HG03135 (cell line): ENCODE measurements around the gene RET.

ENCODE experiments used
- ATAC-seq: cut with Tn5 transposase; IDR thresholded peaks from one replicate; pipeline ENCODE4 v1.9.1; 2021; ENCODE audit warnings: mild to moderate bottlenecking, moderate library complexity; ENCODE audit not compliant: unreplicated experiment

Gene RET

DNA sequence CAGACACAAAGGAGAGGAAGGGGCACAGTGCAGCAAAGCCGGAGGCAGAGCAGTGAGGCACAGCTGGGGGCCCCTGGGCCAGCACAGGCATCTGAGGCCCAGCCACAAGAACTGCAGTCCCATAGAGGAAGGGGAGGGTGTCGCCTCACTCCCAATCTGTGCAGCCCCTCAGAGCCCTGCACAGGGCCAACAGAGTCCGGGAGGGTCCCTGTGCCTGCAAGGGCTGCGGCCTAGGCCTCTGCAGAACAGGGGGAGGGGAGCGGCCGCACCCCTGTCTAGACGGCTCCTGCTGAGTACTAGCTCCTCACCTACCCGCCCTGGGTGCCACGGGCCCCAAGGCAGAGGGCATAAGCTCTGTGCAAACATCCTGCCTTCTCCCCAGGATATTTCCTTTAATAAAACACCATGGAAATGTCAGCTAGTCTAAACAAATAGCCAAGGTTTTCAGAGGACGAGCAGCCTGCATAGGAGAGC lies 32.4 kb upstream of the RET start:
- ATAC-seq: no peak

DNA sequence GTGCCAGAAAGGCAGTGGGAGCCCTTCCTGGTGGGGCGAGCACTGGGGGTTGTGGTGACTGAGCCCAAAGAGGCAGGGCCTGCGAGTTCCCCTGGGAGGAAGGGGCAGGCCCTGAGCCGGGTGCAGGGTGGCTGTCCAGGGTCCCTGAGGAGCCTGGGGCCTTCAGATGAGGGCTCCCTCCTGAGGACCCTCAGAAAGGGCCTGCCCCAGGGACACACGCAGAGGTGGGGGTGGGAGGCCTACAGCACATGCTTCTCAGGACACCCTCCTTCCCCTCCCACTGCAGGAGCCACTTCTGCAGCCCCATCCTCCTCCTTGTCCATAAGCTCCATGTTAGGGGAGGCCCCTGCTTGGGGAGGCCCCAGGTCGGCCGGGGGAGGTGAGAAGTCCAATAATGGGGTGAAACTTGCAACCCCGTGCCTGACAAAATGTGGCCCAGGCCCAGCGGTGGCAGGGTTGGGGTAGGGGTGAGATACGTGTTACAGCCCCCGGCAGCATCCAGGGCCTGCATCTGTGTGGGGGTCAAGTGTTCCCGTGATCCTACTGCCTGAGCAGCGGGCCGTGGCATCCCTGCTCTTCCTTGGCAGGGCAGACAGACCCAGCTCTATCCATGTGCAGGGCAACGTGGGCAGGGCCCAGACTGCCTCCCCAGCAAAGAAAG lies 31.8 kb upstream of the RET start:
- ATAC-seq: no peak

DNA sequence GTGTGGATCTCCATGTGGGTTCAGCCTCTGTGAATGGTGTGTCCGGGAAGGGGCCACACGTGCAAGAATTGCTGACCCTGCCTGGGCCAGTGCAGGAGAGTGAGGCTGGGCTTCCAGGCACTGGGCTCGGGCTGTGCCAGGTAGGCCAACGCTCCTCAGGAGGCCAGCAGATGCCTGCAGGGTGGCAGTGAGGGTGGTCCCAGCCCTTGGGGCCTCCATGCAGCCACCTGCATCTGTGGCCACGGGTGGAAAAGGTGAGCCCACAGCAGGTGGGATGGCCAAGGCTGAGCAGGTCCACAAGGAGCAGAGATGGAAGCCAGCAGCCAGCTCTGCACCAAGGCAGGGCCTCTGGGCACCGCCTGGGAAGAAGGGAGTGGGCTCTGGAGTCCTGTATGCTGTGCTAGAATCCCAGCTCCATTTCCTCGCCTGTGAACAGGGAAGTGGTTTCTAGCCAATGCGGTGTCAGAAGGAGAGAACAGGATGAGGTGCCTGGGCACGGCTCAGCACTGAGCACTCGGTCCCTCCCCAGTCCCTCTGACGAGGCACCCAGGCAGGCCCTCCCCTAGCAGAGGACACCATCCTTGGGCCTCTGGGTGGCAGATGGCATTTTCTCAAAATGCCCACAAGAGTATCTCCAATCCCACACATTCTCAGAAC lies 31.1 kb upstream of the RET start:
- no peak for ATAC-seq

DNA sequence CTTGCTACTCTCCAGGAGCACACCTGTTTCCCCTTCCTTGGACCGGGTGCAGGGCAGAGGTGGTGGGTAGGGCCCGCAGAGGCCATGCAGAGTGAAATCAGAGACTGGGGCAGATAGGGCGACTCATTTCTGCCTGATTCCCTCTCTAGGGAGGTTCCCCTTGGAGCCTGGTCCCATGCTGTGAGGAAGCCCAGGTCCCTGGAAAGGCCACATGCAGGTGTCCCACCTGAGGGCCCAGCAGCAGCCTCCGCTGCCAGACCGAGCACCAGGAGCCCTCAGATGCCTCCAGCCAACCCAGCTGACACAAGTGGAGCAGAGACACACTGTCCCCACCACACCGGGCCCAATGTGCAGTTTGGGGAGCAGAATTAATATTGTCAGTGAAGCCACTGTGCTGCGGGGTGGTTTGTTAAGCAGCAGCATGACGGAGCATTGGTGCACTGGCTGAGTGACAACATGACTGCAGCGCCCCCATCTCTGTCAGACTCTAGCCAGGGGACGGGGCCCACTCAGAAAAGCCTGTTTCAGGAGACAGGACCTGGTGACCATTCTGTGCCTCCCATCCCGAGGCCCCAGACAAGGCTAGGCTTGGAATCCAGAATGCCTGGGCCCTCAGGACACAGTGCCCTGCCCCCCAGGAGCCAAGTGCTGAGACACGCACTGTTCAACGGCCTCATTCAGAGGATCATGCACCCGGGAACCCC lies 30.4 kb upstream of the RET start:
- ATAC-seq: no peak

DNA sequence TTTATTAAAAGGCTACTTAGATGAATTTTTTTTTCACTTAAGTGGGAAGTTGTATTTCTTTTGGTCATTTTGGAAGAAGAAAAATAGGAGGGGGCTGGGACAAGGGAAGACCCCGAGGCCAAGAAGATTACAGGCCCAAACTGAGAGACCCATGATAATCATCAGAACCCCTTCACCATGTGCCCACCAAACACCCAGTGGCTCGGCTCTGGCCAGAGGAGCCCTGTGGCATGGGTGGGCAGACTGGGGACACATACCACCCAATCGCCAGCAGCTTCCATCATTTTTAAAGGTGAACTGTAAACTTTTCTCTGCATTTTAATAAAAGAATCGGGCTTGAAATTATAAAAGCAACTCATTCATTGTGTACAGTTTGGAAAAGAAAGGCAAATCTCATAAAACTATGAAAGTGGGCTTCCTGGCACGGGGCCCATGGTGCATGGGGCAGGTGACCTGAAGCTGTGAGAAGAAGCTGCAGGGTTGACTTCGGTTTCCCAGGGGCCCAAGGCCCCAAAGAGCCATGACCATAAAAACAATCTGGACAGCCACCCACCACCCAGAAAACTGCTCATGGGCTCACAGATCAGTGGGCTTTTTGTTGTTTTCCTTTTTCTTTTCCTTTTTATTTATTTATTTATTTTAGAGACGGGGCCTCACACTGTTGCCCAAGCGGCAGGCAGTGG lies 29.4 kb upstream of the RET start:
- ATAC-seq: no peak

DNA sequence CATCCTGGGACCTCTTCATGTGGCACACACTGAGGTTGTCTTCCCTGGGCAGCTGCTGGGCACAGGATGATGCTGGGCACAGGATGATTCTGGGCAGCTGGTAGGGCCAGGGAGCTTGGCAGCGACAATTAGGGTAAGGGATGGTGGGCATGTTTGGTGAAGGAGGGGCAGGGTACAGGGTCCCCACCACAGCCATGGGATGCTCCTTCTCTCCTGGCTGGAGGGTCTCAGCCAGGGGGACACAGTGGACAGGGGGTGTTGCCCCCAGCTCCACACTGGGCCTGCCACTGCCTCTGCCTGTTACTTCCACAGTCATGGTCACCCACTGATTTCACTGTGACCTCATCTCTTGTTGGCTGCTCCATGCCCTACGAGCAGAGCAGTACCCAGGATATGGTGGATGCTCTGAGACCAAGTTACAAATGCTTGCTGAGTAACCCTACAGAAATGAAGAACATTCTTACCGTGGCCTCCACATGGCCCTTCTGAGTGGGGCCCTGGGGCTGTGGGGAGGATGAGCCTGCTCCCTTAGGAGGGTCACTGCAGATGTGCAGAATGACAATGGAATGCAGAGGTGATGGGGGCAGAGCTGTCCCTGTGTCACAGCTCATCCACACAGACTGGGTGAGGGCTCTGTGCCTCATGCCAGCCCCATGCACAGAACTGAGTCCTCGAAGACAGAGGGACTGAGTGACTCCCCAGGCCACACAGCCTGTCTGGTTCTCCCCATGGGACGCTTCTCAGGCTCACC lies 28.4 kb upstream of the RET start:
- ATAC-seq: no peak

DNA sequence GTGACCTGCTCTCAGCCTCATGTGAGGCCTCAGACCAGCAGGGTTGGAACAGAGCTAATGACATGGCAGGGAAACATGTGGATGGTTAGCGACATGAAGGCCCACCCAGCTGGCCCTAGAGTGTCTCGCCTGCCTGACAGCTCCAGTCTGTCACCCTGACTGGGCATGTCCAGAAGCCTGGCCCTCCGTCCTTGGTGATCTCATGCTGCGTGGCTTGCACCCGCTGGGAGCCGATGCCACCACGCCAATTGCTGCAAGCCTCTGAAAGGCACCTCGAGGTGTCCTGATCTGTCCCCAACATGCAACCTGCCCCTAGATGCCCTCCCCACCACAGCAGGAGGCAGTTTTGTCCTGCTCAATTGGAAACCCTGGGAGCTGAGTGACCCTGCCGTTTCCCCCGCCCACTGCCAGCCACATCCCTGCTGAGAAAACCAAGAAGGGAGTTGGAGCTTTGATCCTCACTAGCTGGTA lies 27.8 kb upstream of the RET start:
- ATAC-seq: no peak

DNA sequence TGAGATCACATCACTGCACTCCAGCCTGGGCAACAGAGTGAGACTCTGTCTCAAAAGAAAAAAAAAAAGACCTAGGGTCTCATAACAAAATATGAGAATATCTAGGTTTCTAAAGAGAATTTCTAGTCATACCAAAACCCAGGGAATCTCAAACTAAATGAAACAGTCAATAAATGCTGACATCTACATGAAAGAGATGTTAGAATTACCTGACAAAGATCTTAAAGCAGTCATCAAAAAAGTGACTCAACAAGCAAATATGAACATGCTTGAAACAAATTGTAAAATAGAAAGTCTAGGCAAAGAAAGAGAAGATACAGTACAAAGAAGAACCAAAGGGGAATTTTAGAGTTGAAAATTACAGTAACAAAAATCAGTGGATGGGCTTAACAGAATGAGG lies 26.9 kb upstream of the RET start:
- ATAC-seq: no peak

DNA sequence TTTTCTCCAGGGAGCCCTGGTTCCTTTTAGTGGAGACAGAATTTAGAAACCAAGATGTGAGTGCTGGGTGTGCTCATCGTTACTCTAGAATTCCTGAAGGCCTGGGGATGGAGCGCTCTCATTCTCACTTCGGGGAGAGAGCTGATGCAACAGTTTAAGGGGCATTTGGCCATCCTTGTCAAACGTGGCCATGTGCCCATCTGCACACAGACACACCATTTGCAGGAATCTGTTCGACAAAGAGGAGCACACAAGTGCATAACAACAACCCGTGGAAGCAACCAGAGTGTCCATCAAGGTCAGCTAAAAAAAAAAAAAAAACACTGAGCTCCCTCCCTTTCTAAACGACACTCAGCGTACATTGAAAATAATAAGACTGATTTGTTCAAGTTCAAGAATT lies 23.0 kb upstream of the RET start:
- ATAC-seq: no peak

DNA sequence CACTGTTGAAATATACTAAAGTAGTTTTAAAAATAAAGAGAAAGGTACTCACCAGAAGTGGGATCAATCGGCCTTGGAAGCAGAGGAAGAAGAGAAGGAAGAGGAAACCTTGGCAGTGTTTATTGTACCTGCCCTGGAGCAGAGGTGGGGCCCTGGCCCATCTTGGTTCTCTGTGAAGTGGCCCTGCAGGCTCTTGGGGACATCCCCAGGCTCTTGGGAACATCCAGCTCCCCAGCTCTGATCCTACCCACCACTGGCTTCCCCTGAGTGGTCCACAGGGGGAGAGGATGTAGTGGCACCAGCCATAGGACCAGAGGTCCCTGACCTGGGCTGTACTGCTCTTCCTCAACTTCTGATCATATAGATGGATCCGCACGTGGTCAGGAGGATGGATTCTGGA lies 22.3 kb upstream of the RET start:
- ATAC-seq: no peak

DNA sequence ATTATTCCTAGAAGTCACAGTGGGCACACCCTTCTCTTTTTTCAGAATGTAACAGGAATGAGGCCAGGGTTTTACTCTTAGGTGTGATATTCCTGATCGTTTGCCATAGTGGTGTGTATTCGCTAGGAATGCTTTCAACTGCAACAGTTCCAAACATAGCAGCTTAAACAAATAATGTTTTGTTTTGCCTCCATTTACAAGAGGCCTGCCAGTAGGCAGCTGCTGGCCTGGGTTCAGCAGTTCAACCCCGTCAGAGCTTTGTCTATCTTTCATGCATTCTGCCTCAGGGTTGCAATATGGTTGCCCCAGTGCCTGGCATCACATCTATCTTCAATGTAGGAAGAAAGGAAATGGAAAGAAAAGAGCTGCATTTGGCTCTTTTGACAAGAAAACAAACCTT lies 21.7 kb upstream of the RET start:
- ATAC-seq: no peak

DNA sequence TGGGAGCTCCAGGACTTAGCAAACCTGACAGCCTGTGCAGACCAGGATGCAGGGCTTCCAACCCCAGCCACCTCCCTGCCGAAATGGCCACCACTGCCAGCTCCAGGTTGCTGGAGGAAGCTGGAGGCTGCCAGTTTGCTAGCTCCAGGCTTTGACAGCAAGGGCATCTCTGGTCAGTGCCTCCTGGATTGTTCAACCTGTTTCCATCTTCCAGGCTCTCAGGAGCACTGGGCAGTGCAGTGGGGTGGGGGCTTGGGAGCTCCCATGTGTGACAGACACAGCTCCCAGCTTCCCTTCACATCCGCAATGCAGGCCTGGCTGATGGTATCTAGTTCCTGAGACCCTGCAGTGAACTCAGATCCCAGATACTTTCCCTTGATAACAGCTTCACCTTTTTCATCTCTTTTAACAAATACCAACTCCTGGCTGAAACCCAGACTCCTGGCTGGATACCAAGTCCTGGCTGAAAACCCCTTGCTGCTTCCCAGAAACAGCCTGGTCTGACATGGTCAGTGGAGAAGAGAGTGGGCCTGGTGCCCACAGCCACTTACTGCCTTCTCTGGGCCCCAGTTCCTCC lies 20.8 kb upstream of the RET start:
- no peak for ATAC-seq

DNA sequence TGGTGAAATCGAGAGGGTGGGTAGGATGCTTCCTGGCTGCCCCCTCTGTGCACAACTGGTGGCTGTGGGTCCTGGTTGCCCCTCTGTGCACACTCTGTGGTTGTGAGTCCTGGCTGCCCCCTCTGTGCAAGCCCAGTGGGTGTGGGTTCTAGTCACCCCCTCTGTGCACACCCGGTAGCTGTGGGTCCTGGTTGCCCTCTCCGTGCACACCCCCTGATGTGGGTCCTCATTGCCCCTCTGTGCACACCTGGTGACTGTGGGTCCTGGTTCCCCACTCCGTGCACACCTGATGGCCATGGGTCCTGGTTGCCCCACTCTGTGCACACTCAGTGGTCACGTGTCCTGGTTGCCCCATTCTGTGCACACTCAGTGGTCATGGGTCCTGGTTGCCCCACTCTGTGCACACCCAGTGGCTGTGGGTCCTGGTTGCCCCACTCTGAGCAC lies 20.3 kb upstream of the RET start:
- ATAC-seq: no peak

DNA sequence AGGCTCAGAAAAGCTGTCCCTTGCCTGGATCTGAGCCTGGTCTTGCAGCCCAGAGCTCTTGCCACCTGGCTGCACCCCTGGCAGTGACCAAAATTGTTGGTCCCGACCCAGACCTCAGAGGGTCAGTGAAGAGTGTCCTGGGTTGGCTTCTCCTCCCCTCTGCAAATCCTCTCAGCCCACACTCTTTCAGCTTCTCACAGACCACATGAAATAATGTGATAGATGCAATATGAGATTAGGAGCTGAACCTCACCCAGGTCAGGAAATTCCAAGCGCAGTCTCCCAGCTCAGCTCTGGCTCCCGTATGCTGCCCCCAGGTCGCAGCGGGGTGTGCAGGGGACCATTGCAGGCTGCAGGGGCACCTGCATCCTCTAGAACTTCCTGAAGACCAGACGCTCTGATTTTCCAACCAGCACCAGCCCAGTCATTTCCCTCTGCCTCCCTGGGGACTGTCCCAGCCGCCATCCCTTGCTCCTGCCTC lies 19.6 kb upstream of the RET start:
- no peak for ATAC-seq

DNA sequence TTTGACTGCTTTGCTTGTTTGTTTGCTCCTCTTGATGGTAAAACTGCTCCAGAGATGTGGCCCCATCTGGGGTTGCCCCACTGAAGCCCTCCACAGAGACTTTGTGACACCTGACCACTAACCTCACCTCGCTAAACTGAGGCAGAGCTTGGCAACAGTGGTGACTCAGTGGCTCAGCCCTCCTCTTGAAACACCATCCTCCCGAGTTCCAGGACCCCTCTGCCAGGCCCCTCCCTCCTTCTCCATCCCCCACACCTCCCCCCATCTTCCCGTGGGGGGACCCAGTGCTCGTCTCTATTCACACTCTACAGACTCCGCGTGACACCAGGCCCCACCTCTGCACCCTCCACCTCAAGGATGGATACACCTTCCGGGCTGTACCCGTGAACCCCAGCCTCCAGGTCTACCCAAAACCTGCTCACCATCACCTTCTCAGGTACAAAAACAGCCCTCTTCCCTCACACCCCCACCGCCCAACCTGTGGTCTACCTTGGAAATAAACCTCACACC lies 19.0 kb upstream of the RET start:
- no peak for ATAC-seq

DNA sequence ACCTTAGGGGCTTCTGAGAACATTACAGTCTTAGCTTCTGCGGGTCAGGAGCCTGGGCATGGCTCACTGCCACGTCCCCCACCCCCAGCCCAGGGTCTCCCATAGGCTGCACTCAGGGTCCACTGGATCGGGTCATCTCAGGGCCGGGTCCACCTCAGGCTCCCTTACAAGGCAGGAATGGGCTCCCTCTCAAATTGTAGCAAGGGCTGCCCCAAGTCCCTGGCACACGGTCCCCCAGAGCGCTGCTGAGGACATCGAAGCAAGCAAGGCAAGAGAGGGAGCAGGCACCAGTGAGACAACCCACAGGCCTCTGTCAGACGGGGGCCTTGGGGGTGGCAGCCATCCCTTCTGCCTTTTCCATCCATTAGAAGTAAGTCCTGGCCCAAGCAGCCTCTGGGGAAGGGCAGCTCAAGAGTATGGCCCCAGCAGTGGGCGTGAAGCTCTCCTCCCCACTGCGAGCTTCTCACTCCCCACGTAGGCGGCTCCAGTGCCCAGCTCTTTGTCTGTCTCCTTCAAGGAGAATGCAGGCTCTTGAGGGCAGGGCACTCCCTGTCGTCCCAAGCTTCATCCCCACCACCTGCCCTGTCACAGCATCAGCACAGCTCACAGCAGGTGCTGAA lies 18.0 kb upstream of the RET start:
- ATAC-seq: no peak

DNA sequence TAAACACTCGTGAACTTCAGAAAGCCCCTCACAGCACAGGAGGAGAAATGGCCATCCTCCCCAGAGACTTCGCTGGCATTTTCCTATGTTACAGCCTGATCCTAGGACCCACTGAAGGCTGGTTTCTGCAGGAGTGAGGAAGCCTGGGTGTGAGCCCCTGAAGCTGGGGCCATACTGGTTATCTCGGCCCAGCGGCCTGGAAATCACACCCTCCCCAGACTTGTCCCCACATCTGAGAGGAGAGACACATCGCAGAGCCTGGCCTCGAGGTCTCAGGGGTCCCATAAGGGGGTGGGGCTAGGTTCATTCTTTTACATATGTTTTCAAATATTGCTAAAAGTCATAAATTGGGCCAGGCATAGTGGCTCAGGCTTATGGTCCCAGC lies 17.5 kb upstream of the RET start:
- no peak for ATAC-seq

DNA sequence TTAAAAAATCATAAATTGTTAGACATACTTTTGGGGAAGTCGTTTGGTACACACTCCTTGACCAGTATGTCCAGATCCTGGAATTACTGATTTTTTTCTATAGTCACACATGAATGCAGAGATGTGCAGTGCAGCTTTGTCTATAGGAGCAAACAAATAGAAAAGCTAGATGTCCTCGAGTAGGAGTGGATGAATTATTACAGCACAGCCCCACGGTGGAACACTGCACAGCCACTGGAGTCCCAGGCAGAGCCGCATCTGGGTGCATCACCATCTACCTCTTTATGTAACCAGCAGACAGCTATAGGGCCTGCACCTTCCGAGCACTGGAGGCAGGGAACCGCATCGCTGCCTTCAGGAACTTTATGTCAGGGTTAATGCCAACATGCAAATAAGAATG lies 17.0 kb upstream of the RET start:
- ATAC-seq: no peak

DNA sequence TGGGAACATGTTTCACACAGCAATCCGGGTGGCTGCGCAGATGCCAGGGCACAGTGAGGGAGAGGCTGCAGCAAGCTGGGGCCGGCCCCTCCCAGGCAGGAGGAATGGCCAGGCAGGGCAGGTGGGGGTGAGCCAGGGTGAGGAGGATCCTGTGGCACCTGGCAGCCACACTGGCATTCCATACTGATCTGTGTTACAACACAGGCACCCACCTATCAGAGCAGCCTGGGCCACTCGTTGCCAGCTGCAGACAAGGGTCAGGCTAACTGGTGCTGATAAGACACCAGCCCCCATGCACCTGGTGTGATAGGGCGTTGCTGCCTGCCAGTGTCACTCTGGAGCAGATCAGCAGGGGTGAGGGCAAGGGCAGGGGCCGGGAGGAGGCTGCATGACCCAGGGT lies 16.6 kb upstream of the RET start:
- no peak for ATAC-seq

DNA sequence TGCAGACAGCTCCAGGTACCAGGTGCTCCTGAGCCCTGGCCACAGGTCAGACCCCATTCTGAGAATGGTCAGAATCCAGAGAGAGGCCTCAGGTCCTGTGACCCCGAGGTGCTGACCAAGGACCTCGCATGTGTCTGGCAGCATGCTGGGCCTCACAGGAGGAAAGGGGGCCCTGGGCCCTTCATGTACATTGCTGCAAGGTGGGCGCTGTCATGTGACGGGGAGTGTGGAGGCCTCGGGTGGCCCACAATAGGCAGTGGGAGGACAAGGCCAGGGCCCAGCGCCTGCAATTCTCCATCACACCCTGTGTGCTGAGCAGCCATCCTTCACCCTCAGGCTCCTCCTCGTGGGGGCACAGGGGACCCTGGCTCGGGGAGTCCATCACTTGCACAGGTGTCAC lies 15.5 kb upstream of the RET start:
- ATAC-seq: no peak
